GM18873 (cell line): ENCODE data around the gene PAPPA.

Experiments used
- ATAC-seq: cut with Tn5 transposase; IDR thresholded peaks from one replicate; pipeline ENCODE4 v1.9.1; 2021; ENCODE audit warnings: mild to moderate bottlenecking, moderate library complexity, moderate number of reproducible peaks; ENCODE audit not compliant: unreplicated experiment, low FRiP score

PAPPA gene

GRCh38 chr9:116267021-116267420, 113.4 kb downstream of the PAPPA start:
- no peak for ATAC-seq

DNA sequence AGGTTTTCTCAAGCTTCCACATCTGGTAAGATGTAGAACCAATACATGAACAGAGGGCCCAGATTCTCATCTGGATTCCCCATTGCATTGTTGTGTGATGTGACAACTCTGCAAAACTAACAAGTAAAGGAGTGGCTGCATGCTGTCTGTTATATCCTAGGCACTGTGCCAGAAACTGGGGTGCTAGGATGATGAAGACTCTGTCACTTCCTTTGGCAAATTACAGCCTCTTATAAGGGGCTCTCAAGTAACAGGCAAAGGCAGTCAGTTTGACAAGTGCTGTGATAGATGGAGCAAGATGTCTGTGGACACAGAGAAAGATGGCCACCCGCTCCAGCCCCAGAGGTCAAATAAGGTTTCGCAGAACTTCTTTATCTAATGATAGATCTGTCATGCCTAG, 115.7 kb downstream of the PAPPA start:
- no peak for ATAC-seq

GRCh38 chr9:116270546-116270945, 117.0 kb downstream of the PAPPA start:
- ATAC-seq: no peak

DNA sequence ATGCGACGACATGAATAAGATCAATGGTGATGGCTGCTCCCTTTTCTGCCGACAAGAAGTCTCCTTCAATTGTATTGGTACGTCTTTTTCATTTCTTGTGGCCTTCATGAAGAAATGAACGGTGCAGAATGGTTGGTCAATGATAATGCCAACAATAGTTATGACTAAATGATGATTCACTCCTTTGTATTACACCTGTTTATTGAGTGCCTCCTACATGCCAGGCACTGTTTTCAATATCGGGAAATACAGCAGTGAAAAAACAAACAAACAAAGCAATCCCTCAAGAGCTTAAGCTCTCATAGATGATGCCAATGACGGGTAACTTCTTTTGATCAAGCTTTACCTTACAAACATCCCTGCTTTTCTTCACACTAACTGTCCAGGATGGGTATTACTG, 117.7 kb downstream of the PAPPA start:
- no peak for ATAC-seq

DNA sequence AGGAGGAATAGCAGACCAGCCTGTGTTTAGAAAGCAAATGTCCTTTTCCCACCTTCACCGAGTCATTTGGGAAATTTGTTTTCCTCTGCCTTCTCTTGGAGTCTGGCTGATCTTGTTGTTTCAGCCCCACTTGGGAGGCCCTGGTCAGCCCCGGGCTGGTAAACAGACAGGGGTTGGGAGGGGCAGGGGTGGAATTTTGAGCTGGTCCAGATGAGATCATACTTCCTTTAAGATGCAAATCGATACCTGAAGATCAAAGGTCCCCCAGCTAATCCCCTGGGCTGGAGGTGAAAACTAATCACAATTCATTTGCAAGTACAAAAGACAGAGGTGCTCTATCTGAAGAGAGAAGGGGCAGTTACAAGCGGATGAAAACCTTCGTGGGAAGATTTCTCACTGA, 118.4 kb downstream of the PAPPA start:
- no peak for ATAC-seq

- no peak for ATAC-seq
Observed at GRCh38 chr9:116274293-116274692, 120.7 kb downstream of the PAPPA start.

GRCh38 chr9:116275418-116276195, 122.0 kb downstream of the PAPPA start:
- no peak for ATAC-seq

- ATAC-seq: no peak
Observed at GRCh38 chr9:116276196-116276493, 122.6 kb downstream of the PAPPA start.

GRCh38 chr9:116276651-116277121, 123.1 kb downstream of the PAPPA start:
- ATAC-seq: no peak

GRCh38 chr9:116278326-116278725, 124.7 kb downstream of the PAPPA start:
- no peak for ATAC-seq

DNA sequence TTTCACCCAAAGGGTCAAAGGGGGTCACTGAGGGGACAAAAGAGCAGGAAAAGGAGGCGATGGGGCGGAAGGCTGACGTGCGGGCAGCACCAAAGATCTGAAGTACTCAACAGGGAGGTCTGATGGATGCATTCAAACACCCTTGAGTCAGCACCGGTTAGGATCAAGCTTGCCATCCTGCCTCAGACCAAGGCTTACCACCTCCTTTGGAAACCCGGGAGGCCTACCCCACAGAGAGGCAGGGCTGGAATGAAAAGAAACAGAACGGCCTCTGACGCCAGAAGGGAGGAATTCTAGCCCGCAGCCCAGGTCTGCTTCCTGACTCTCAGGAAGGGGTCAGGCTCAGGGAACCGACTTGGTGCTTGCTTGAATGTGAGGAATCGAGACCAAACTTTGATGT, 125.6 kb downstream of the PAPPA start:
- ATAC-seq: no peak

- no peak for ATAC-seq
Observed at GRCh38 chr9:116280529-116280928, 126.9 kb downstream of the PAPPA start.

GRCh38 chr9:116282597-116282996, 129.0 kb downstream of the PAPPA start:
- no peak for ATAC-seq

DNA sequence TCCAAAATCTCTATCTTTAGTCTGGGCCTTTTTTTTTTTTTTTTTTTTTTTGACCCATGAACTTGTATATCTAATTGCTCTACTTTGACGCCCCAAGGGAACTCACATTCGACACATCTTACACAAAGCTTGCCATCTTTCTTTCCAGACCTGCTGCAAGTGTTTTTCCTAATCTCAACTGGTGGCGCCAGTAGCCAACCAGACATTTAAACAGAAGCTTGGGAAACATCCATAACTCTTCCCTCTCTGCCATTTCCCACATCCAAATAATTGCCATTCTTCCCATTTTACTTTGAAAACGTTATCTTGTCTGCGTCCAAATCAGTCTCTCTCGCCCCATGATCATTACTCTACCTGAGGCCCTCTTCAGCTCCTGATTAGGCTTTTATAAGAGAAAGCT, 130.9 kb downstream of the PAPPA start:
- no peak for ATAC-seq

DNA sequence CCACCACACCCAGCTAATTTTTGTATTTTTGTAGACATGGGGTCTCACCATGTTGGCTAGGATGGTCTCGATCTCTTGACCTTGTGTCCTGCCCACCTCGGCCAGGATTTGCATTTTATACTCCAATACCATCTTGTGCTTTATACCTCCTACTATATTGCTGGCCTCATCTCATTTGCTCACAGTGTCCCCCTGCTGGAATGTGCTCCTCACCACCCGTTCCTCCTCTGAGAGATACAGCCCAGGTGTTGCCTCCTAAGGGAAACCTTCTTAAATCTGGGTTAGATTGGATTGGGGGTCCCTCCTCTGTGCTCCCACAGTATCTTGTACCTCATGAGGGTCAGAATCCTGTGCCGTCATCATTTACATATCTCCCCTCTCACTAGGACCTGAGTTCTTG, 131.7 kb downstream of the PAPPA start:
- no peak for ATAC-seq

DNA sequence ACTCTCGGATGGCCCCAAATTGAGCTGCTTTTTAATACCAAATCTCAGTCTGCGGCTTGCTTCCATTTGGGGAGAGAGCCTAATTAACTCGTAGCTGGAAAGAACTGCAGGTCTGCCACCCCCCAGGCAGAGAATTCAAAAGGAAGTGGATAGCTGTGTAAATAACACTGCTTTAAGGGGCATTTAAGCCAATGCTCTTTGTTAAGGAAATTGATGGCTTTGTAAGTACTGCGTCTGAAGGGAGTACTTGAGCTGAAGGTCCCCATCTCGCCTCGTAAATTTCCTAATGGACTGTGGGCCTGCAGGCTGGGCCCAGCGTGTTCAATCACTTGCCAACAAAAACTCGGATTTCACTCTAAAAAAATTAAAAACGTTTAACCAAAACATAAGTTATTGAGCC, 132.7 kb downstream of the PAPPA start:
- ATAC-seq: no peak

- ATAC-seq: no peak
Observed at GRCh38 chr9:116287721-116288120, 134.1 kb downstream of the PAPPA start.

DNA sequence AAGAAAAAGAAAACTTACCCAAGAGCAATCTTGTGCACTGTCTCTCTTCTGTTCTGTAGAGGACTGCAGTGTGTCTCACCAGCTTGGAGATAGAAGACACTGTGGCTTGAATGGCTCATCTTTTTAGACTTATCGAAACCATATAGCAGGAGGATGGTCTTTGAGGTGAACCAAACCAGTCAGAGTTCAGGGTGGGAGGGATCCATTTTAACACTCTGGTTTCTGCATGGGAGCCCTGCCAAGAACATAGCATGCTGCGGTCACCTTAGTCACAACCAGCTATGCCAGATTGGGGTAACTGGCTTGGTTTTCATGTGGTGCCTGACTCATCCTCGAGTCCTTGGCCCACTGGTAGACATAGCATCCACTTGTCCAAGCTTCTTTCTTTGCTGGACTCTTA, 135.1 kb downstream of the PAPPA start:
- no peak for ATAC-seq

DNA sequence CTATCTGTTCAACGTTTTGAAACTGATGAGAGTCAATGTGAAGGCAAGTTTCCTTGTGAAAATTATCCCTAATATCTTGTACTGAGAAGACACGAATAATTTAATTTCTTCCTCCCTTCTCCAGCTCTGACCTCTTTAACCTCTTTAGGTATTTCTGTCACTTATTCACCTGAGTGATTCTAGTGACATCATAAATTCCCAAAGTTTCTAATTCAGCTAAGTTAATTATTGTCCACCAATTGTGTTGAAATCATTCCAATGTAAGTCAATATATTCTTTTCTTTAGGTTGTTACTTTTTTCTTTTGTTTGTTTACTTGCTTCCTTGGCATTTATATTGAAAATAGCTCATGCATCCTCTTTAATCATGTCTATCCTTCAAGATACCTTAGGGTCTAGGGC, 143.8 kb downstream of the PAPPA start:
- no peak for ATAC-seq

- no peak for ATAC-seq
Observed at GRCh38 chr9:116298249-116298648, 144.7 kb downstream of the PAPPA start.

DNA sequence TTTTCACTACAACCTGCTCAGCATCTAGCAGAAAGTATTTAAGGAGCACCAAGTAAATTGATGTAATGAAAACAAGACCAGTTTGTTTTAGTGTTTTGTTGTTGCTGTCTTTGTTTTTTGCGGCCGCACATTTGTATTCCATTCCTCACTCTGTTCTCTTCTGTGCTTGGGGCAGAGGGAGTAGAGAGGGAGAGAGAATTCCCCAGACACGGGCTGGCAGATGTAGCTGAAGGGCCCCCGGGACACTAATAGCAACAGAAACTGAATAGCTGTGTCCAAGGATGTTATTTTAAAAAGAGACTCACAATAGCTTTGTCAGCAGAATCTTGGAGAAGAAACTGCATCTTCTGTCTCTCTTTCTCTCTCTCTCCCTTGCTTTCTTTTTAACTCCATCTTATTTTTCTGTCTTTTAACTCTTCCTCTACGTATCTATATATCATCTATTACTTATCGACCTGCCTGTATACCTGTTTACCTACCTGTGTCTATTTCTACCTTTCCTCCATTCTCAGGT, 145.3 kb downstream of the PAPPA start:
- ATAC-seq: no peak

- no peak for ATAC-seq
Observed at GRCh38 chr9:116300360-116300870, 146.8 kb downstream of the PAPPA start.
